Astrocyte (in vitro differentiated cells and primary cell): ENCODE data around the gene THG1L. TPM values are rescaled to one million over a fixed set of nuclear protein-coding genes. Genes with fewer than 3 reads are reported as not detected.

ENCODE experiments used
- DNase-seq: peaks from one replicate; pipeline ENCODE4 v3.0.0-alpha.2; 2010; ENCODE audit warnings: low read depth
- FAIRE-seq: peaks from 2 replicates; lab custom pipeline; 2011; peaks lifted over from hg19 to GRCh38; lab: Jason Lieb, UNC
- H2AFZ ChIP-seq: 2 replicates; pipeline ENCODE4 v1.6.0; 2012; ENCODE audit warnings: low read depth, low read length, inconsistent platforms
- H3K27ac ChIP-seq: 2 replicates; pipeline ENCODE4 v1.5.1; 2011; ENCODE audit warnings: low read depth, low read length, inconsistent platforms
- H3K27me3 ChIP-seq: 2 replicates; pipeline ENCODE4 v1.6.0; 2011; ENCODE audit warnings: low read length, inconsistent platforms; ENCODE audit not compliant: insufficient read depth
- H3K36me3 ChIP-seq: 2 replicates; pipeline ENCODE4 v1.5.1; 2011; ENCODE audit warnings: low read length, inconsistent platforms; ENCODE audit not compliant: insufficient read depth
- H3K4me1 ChIP-seq: 2 replicates; pipeline ENCODE4 v1.5.1; 2011; ENCODE audit warnings: low read length, inconsistent platforms; ENCODE audit not compliant: insufficient read depth
- H3K4me2 ChIP-seq: 2 replicates; pipeline ENCODE4 v1.6.0; 2012; ENCODE audit warnings: low read length, inconsistent platforms
- H3K4me3 ChIP-seq: 2 replicates; pipeline ENCODE4 v1.5.1; 2011; ENCODE audit warnings: low read depth, mild to moderate bottlenecking, low read length, inconsistent platforms; ENCODE audit not compliant: insufficient read depth
- H3K79me2 ChIP-seq: 2 replicates; pipeline ENCODE4 v1.6.0; 2012; ENCODE audit warnings: mild to moderate bottlenecking, low read length, inconsistent platforms; ENCODE audit not compliant: insufficient read depth
- H3K9ac ChIP-seq: 2 replicates; pipeline ENCODE4 v1.6.0; 2012; ENCODE audit warnings: mild to moderate bottlenecking, low read length, inconsistent platforms
- H3K9me3 ChIP-seq: 2 replicates; pipeline ENCODE4 v1.5.1; 2012; ENCODE audit warnings: low read depth, mild to moderate bottlenecking, low read length, inconsistent platforms; ENCODE audit not compliant: insufficient read depth
- H4K20me1 ChIP-seq: 2 replicates; pipeline ENCODE4 v1.6.0; 2012; ENCODE audit warnings: low read length, inconsistent platforms; ENCODE audit not compliant: insufficient read depth
- H3K27ac Mint-ChIP-seq: one replicate; pipeline ENCODE4 v1.8.0; 2021; ENCODE audit warnings: mild to moderate bottlenecking, mixed read lengths; ENCODE audit not compliant: unreplicated experiment
- H3K27me3 Mint-ChIP-seq: one replicate; pipeline ENCODE4 v1.8.0; 2021; ENCODE audit warnings: low read depth, mixed read lengths; ENCODE audit not compliant: unreplicated experiment
- H3K36me3 Mint-ChIP-seq: one replicate; pipeline ENCODE4 v1.8.0; 2021; ENCODE audit warnings: low read depth, mixed read lengths; ENCODE audit not compliant: unreplicated experiment
- H3K4me1 Mint-ChIP-seq: one replicate; pipeline ENCODE4 v1.8.0; 2021; ENCODE audit warnings: low read depth, mixed read lengths; ENCODE audit not compliant: unreplicated experiment
- H3K4me3 Mint-ChIP-seq: one replicate; pipeline ENCODE4 v1.8.0; 2021; ENCODE audit warnings: mild to moderate bottlenecking, moderate library complexity, mixed read lengths; ENCODE audit not compliant: unreplicated experiment
- H3K9me3 Mint-ChIP-seq: one replicate; pipeline ENCODE4 v1.8.0; 2021; ENCODE audit warnings: mild to moderate bottlenecking, mixed read lengths; ENCODE audit not compliant: unreplicated experiment
- EZH2 ChIP-seq: IDR thresholded peaks from 2 replicates; pipeline ENCODE4 v1.6.1; 2012; ENCODE audit warnings: mild to moderate bottlenecking, low read length, inconsistent platforms; ENCODE audit not compliant: insufficient read depth
- total RNA-seq: library from RNA; stranded (reverse); gene quantifications from 2 replicates; pipeline ENCODE4 v1.2.1, GENCODE V29; 2021
- TF ChIP-seq, protein P1 (sequence below): IDR thresholded peaks from 2 replicates; pipeline ENCODE4 v1.5.1; 2011; ENCODE audit warnings: low read depth, mild to moderate bottlenecking, inconsistent platforms, low read length, moderate library complexity; ENCODE audit not compliant: insufficient read depth

The THG1L gene
- total RNA-seq, 1 donor from 2014 or later, result 9.7 TPM

DNA sequence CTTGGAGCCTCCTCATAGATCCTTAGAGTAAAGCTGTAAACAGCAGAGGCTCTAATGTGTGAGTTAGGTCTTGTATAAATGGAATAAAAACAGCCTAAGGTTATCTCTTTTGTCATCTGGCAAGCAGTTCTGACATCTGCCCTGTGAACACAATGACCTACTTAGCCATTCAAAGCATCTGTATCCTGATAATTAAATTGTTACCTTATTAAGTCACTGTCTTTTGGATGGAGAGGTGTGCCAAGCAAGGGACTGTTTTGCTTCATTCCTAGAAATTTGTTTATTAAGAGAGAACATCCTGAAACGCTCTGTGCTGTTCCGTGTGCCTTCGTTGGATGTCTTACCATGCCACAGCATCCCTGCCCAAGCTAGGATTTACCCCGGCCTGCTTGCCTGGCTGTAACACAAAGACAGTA lies 13.8 kb downstream of the THG1L start:
- no peaks in the 10 kb centered on the region for H3K27me3 ChIP-seq

DNA sequence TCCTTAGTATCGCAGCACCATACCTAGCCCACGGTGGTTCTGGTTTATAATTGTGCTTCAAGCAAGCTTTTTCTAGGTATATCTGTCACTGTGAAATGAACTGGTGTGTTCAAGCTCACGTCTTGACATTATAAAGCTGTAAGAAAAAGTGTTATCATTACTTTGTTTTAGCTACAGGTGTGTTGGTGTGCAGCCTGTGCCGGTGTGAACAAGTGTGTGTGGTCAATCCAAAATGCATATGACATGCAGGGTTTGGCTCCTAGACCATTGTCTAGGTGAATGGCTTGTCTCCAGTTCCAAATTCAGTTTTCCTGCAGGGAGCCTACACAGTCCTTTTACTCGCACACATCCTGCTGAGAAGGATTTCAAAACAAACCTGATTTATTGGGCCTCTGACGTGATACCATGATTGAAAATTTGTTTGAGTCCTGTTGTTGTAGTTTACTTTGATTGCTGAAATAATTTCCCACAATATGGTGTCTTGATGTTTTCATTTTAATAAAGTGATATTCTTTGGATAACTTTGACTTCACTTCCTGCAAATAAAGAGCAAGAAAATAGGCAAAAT lies 16.0 kb downstream of the THG1L start:
- H3K27ac ChIP-seq, result peak overlapping the region; percentile 78
- TF ChIP-seq, protein P1, sequence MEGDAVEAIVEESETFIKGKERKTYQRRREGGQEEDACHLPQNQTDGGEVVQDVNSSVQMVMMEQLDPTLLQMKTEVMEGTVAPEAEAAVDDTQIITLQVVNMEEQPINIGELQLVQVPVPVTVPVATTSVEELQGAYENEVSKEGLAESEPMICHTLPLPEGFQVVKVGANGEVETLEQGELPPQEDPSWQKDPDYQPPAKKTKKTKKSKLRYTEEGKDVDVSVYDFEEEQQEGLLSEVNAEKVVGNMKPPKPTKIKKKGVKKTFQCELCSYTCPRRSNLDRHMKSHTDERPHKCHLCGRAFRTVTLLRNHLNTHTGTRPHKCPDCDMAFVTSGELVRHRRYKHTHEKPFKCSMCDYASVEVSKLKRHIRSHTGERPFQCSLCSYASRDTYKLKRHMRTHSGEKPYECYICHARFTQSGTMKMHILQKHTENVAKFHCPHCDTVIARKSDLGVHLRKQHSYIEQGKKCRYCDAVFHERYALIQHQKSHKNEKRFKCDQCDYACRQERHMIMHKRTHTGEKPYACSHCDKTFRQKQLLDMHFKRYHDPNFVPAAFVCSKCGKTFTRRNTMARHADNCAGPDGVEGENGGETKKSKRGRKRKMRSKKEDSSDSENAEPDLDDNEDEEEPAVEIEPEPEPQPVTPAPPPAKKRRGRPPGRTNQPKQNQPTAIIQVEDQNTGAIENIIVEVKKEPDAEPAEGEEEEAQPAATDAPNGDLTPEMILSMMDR, result no peak
- H3K4me3 ChIP-seq, result no peak overlapping the region
- no peak overlapping the region for H3K27ac Mint-ChIP-seq
- no peaks in the 10 kb centered on the region for H3K9me3 ChIP-seq
- FAIRE-seq, result no peak
- no peak overlapping the region for H2AFZ ChIP-seq
- no peaks in the 10 kb centered on the region for H3K36me3 Mint-ChIP-seq
- H4K20me1 ChIP-seq, result no peaks in the 10 kb centered on the region
- H3K27me3 ChIP-seq, result no peaks in the 10 kb centered on the region
- no peaks in the 10 kb centered on the region for H3K27me3 Mint-ChIP-seq
- H3K4me2 ChIP-seq, result no peak overlapping the region
- H3K36me3 ChIP-seq, result no peaks in the 10 kb centered on the region
- no peaks in the 10 kb centered on the region for H3K9me3 Mint-ChIP-seq
- no peak overlapping the region for H3K4me3 Mint-ChIP-seq
- peaks cover 51% of the 10 kb centered on the region for H3K79me2 ChIP-seq
- no peak overlapping the region for H3K9ac ChIP-seq
- peaks cover 33% of the 10 kb centered on the region for H3K4me1 ChIP-seq
- peaks cover 27% of the 10 kb centered on the region for H3K4me1 Mint-ChIP-seq
- DNase-seq, result no peak

More for the DNA sequence above, 13.8 kb downstream of the THG1L start:
- DNase-seq (no peak), FAIRE-seq (no peak)
- peak overlapping the region; percentile 92 for H3K9ac ChIP-seq
- no peaks in the 10 kb centered on the region for H4K20me1 ChIP-seq
- Mint-ChIP-seq H3K27me3 (no peaks in the 10 kb centered on the region), H3K36me3 (no peaks in the 10 kb centered on the region), H3K4me1 (peaks cover 23% of the 10 kb centered on the region), H3K27ac (no peak overlapping the region), H3K4me3 (peak overlapping the region; percentile 92), H3K9me3 (no peaks in the 10 kb centered on the region)
- peak overlapping the region; percentile 100 for H3K4me2 ChIP-seq
- no peaks in the 10 kb centered on the region for H3K9me3 ChIP-seq
- H3K4me3 ChIP-seq, result peak overlapping the region; percentile 93
- H3K79me2 ChIP-seq, result peaks cover 41% of the 10 kb centered on the region
- H2AFZ ChIP-seq, result no peak overlapping the region
- H3K4me1 ChIP-seq, result peaks cover 31% of the 10 kb centered on the region
- H3K27ac ChIP-seq, result no peak overlapping the region
- TF ChIP-seq, protein P1, result no peak
- no peak for TF ChIP-seq EZH2
- H3K36me3 ChIP-seq, result no peaks in the 10 kb centered on the region
